NCI-H510A treated with DMSO at 0.1 percent for 48 hours (cell line): ENCODE measurements around the gene INAVA.
"Not testable (repeated sequence)": the region's sequence is repeated elsewhere in the genome, so short reads cannot be mapped to it uniquely, and the experiment has no call there.

ENCODE experiments used
- DNase-seq: peaks from one replicate; lab custom pipeline; 2025; lab: John Stamatoyannopoulos, UW

The INAVA gene

GRCh38 chr1:200919386-200919785 is 24.7 kb downstream of the INAVA start:
- no peak for DNase-seq

- no peak for DNase-seq
Observed at GRCh38 chr1:200921571-200922110, 26.9 kb downstream of the INAVA start.

GRCh38 chr1:200922406-200922805 is 27.7 kb downstream of the INAVA start:
- no peak for DNase-seq

- DNase-seq, result no peak
Observed at GRCh38 chr1:200923601-200924000, 28.9 kb downstream of the INAVA start.

GRCh38 chr1:200925831-200926230 is 31.1 kb downstream of the INAVA start:
- no peak for DNase-seq

GRCh38 chr1:200929530-200930278 is 35.0 kb downstream of the INAVA start:
- no peak for DNase-seq

- DNase-seq, result not testable (repeated sequence)
Observed at GRCh38 chr1:200930285-200930684, 35.6 kb downstream of the INAVA start.

- DNase-seq, result no peak
Observed at GRCh38 chr1:200931776-200932175, 37.1 kb downstream of the INAVA start.

- no peak for DNase-seq
Observed at GRCh38 chr1:200934676-200935245, 40.1 kb downstream of the INAVA start.

- not testable (repeated sequence) for DNase-seq
Observed at GRCh38 chr1:200935286-200935962, 40.7 kb downstream of the INAVA start.

GRCh38 chr1:200938955-200939354 is 44.3 kb downstream of the INAVA start:
- no peak for DNase-seq

- DNase-seq, result no peak
Observed at GRCh38 chr1:200945111-200945510, 50.4 kb downstream of the INAVA start.

- no peak for DNase-seq
Observed at GRCh38 chr1:200947059-200947566, 52.4 kb downstream of the INAVA start.

GRCh38 chr1:200949626-200950025 is 54.9 kb downstream of the INAVA start:
- no peak for DNase-seq

- DNase-seq, result no peak
Observed at GRCh38 chr1:200951016-200951415, 56.3 kb downstream of the INAVA start.

GRCh38 chr1:200954434-200954833 is 59.7 kb downstream of the INAVA start:
- no peak for DNase-seq

- no peak for DNase-seq
Observed at GRCh38 chr1:200958597-200958996, 63.9 kb downstream of the INAVA start.

GRCh38 chr1:200959411-200959921 is 64.8 kb downstream of the INAVA start:
- no peak for DNase-seq

- no peak for DNase-seq
Observed at GRCh38 chr1:200960236-200960947, 65.7 kb downstream of the INAVA start.

- no peak for DNase-seq
Observed at GRCh38 chr1:200960948-200961340, 66.2 kb downstream of the INAVA start.

GRCh38 chr1:200962151-200962550 is 67.5 kb downstream of the INAVA start:
- not testable (repeated sequence) for DNase-seq

GRCh38 chr1:200962631-200963030 is 67.9 kb downstream of the INAVA start:
- no peak for DNase-seq
